GM12878 (cell line): ENCODE results near the gene CCN5. TPM values are rescaled to one million over a fixed set of nuclear protein-coding genes. Genes with fewer than 3 reads are reported as not detected.

ENCODE experiments used
- ATAC-seq: fragments of 200-7000 bp; cut with Tn5 transposase; 3 replicates; pipeline ENCODE4 v1.9.1; 2020; ENCODE audit warnings: mild to moderate bottlenecking, moderate library complexity
- Bru-seq: library from RNA; stranded (reverse); fragments of 400-500 nt; gene quantifications from one replicate; lab custom pipeline; 2021; lab: Mats Ljungman, UMichigan
- BruChase-seq, 2 experiments: library from RNA; stranded (reverse); fragments of 400-500 nt; gene quantifications; one replicate each; lab custom pipeline; 2021; lab: Mats Ljungman, UMichigan
- BruUV-seq: library from RNA; stranded (reverse); fragments of 400-500 nt; replicated peaks from 2 replicates; lab custom pipeline; 2021; lab: Mats Ljungman, UMichigan
- CTCF ChIA-PET: fragments of 300-600 bp; sonication (Branson Sonifier 250); formaldehyde crosslinking; extraction: SDS; loops from one replicate; lab custom pipeline; 2021; ENCODE audit warnings: inconsistent platforms; lab: Yijun Ruan, JAX
- POLR2A ChIA-PET: fragments of 350-600 bp; formaldehyde crosslinking; extraction: SDS; loops from one replicate; lab custom pipeline; 2021; ENCODE audit warnings: inconsistent platforms; lab: Charles Lee
- RAD21 ChIA-PET: fragments of 300-600 bp; sonication (Branson Sonifier 250); formaldehyde crosslinking; loops from one replicate; lab custom pipeline; 2023; ENCODE audit warnings: antibody characterized with exemption; ENCODE audit not compliant: unreplicated experiment; lab: Charles Lee
- SMC1A ChIA-PET: fragments of 300-600 bp; sonication (Branson Sonifier 250); formaldehyde crosslinking; loops from one replicate; lab custom pipeline; 2023; ENCODE audit not compliant: unreplicated experiment, uncharacterized antibody; lab: Charles Lee
- DNase-seq: peaks from one replicate; pipeline ENCODE4 v3.0.0-alpha.2; 2011; ENCODE audit warnings: low read depth, low spot score
- FAIRE-seq: peaks from 3 replicates; lab custom pipeline; 2011; peaks lifted over from hg19 to GRCh38; lab: Jason Lieb, UNC
- H2AFZ ChIP-seq: 2 replicates; pipeline ENCODE4 v1.6.0; 2011; ENCODE audit warnings: low read depth, low read length, control low read depth; ENCODE audit not compliant: control insufficient read depth
- H3K27ac ChIP-seq: 2 replicates; pipeline ENCODE4 v1.5.1; 2011; ENCODE audit warnings: control low read depth; ENCODE audit not compliant: control insufficient read depth, insufficient read depth
- H3K27me3 ChIP-seq, 2 experiments: replicated peaks in 1 of 2; 2 replicates each; pipeline versions ENCODE4 v1.6.0 to v1.6.1; 2011; ENCODE audit warnings: low read length in 1 of 2; ENCODE audit not compliant: control insufficient read depth in 2 of 2, insufficient read depth in 2 of 2
- H3K36me3 ChIP-seq, 2 experiments: 2 replicates each; pipeline ENCODE4 v1.5.1; 2011; ENCODE audit warnings: low read length in 1 of 2; ENCODE audit not compliant: control insufficient read depth in 2 of 2, insufficient read depth in 2 of 2
- H3K4me1 ChIP-seq: 2 replicates; pipeline ENCODE4 v1.6.1; 2011; ENCODE audit warnings: mild to moderate bottlenecking, low read length, moderate library complexity, mixed read lengths; ENCODE audit not compliant: control insufficient read depth, insufficient read depth
- H3K4me2 ChIP-seq: 2 replicates; pipeline ENCODE4 v1.6.0; 2011; ENCODE audit warnings: control low read depth; ENCODE audit not compliant: control insufficient read depth, insufficient read depth
- H3K4me3 ChIP-seq: fragments of 200-600 bp; sonication (generic); 2 replicates; pipeline ENCODE4 v1.5.1; 2016
- H3K79me2 ChIP-seq: 2 replicates; pipeline ENCODE4 v1.6.0; 2011; ENCODE audit warnings: low read length; ENCODE audit not compliant: control insufficient read depth, insufficient read depth
- H3K9ac ChIP-seq: 2 replicates; pipeline ENCODE4 v1.8.0; 2011; ENCODE audit warnings: low read length, control low read depth, mixed read lengths; ENCODE audit not compliant: control insufficient read depth, insufficient read depth
- H3K9me3 ChIP-seq: replicated peaks from 3 replicates; pipeline ENCODE4 v1.5.1; 2011; ENCODE audit warnings: mild to moderate bottlenecking, low read length; ENCODE audit not compliant: control insufficient read depth, insufficient read depth
- H4K20me1 ChIP-seq: 2 replicates; pipeline ENCODE4 v1.6.0; 2011; ENCODE audit not compliant: control insufficient read depth, insufficient read depth
- CREM ChIP-seq: IDR thresholded peaks from 2 replicates; pipeline ENCODE4 v1.6.1; 2014; ENCODE audit warnings: antibody characterized with exemption, low read depth
- IRF3 ChIP-seq: fragments of 450-650 bp; IDR thresholded peaks from 2 replicates; pipeline ENCODE4 v1.6.1; 2014; ENCODE audit warnings: mild to moderate bottlenecking
- NR2C2 ChIP-seq: IDR thresholded peaks from 2 replicates; pipeline ENCODE4 v1.6.1; 2011; ENCODE audit warnings: borderline replicate concordance, low read depth; ENCODE audit not compliant: control insufficient read depth, insufficient read length
- PKNOX1 ChIP-seq: fragments of 450-650 bp; IDR thresholded peaks from 2 replicates; pipeline ENCODE4 v1.6.1; 2016; ENCODE audit warnings: mild to moderate bottlenecking
- ZBTB40 ChIP-seq: fragments of 450-650 bp; IDR thresholded peaks from 2 replicates; pipeline ENCODE4 v1.6.1; 2016; ENCODE audit warnings: mild to moderate bottlenecking, moderate library complexity, borderline replicate concordance
- ZSCAN29 ChIP-seq: fragments of 450-650 bp; IDR thresholded peaks from 2 replicates; pipeline ENCODE4 v1.6.1; 2017; ENCODE audit warnings: mild to moderate bottlenecking, moderate library complexity
- WGBS: methylation state at CpG from one replicate; pipeline ENCODE4 v1.1.6; 2016; ENCODE audit warnings: low lambda C conversion rate; ENCODE audit not compliant: insufficient replicate concordance, insufficient coverage; ENCODE audit errors: missing lambda C conversion rate; 5-methylcytosine and 5-hydroxymethylcytosine counted together
- in situ Hi-C: fragments of 300-500 bp; cut with MboI; formaldehyde crosslinking; loops from 9 replicates; pipeline ENCODE4 v1.14.3; 2018; ENCODE audit warnings: mixed read lengths
- intact Hi-C: fragments of 100-400 bp; cut with micrococcal nuclease; formaldehyde crosslinking; loops from one replicate; pipeline ENCODE4 v1.14.2; 2022; ENCODE audit not compliant: unreplicated experiment
- long read RNA-seq, 2 experiments: library from polyadenylated mRNA; unstranded; transcript quantifications; one replicate each; pipeline ENCODE4 v2.0.0, GENCODE V29; 2019 to 2020
- polyA minus RNA-seq, 3 experiments: library from RNA; depleted of rRNA, polyadenylated mRNA; stranded (reverse); fragments of >200 nt; gene quantifications; 2 replicates each; pipeline ENCODE4 v1.2.3, GENCODE V29; 2011
- polyA plus RNA-seq, 11 experiments: library from polyadenylated mRNA; depleted of rRNA in 4 of 11; unstranded in 6 of 11; stranded (reverse) in 5 of 11; fragments of >200 nt; fragmentation: Nextera tagmentation in 4 of 11; fragmentation: Illumina TruSeq in 1 of 11; extraction: Ambion mirVana in 4 of 11; extraction: Trizol in 1 of 11; gene quantifications; 1 replicate in 1 of 11; 2 replicates in 10 of 11; pipeline versions ENCODE4 v1.2.1 to v1.2.3, GENCODE V29; 2011 to 2016; ENCODE audit warnings: inconsistent platforms in 2 of 11, missing spikeins in 2 of 11, low read depth in 1 of 11
- total RNA-seq, 4 experiments: library from RNA; depleted of rRNA in 3 of 4; stranded (reverse); fragments of >200 nt in 3 of 4; fragmentation: Illumina TruSeq in 1 of 4; extraction: Trizol in 1 of 4; gene quantifications; 2 replicates each; pipeline versions ENCODE4 v1.2.1 to v1.2.3, GENCODE V29; 2013 to 2021

CCN5 gene
- not detected in 2 replicates for total RNA-seq (2013; cell fraction: nucleolus; rRNA removed)
- not detected in 2 replicates for total RNA-seq (2014; rRNA removed)
- total RNA-seq (2014; rRNA removed; fragmentation: Illumina TruSeq; extraction: Trizol): not detected in 2 replicates
- total RNA-seq (2021): 0.15 TPM in 1 of 2 replicates, not detected in the other
- not detected for polyA plus RNA-seq (2011; ENCODE audit: low read depth)
- polyA plus RNA-seq (2011; rRNA removed): not detected in 2 replicates
- not detected in 2 replicates for polyA plus RNA-seq (2011; cell fraction: cytosol; rRNA removed)
- polyA plus RNA-seq (2011; cell fraction: nucleus; rRNA removed): not detected in 2 replicates
- 0.06 TPM in 1 of 2 replicates, not detected in the other for polyA plus RNA-seq (2012)
- not detected in 2 replicates for polyA plus RNA-seq (2014; fragmentation: Illumina TruSeq; extraction: Trizol)
- polyA plus RNA-seq (2014; fragmentation: Nextera tagmentation; extraction: Ambion mirVana): not detected
- not detected in 2 replicates for polyA plus RNA-seq (2014; rRNA removed)
- under 1 TPM in 1 of 2 experiments, not detected in 1; 0.14 TPM for polyA plus RNA-seq (2016; fragmentation: Nextera tagmentation; extraction: Ambion mirVana)
- polyA minus RNA-seq (2011; rRNA and poly(A)+ RNA removed): not detected in 2 replicates
- 6.1 and 8.0 TPM in 2 replicates for polyA minus RNA-seq (2011; cell fraction: cytosol; rRNA and poly(A)+ RNA removed)
- polyA minus RNA-seq (2011; cell fraction: nucleus; rRNA and poly(A)+ RNA removed): 0.36 and 1.5 TPM in 2 replicates
- Bru-seq, nascent RNA: not detected
- BruChase-seq, experiment 1, labeled RNA remaining after a 6-hour chase: not detected
- not detected for BruChase-seq, experiment 2, labeled RNA remaining after a 2-hour chase
- long read RNA-seq, experiment 1: 0 reads
- long read RNA-seq, experiment 2: 0 reads

- H3K9me3 ChIP-seq: no peaks in the 10 kb centered on the region
- H3K79me2 ChIP-seq: no peaks in the 10 kb centered on the region
- H2AFZ ChIP-seq: no peak within 1 kb of the TSS
- H3K27me3 ChIP-seq: peaks cover 1 to 3% of the 10 kb centered on the region in 2 experiments; a peak in 2 of 4 replicates
- 53% methylated on average over 28 of the region's 28 CpGs for WGBS
- no peak within 1 kb of the TSS for H3K4me2 ChIP-seq
- TF ChIP-seq CREM (no peak), IRF3 (no peak), ZSCAN29 (no peak), NR2C2 (no peak), PKNOX1 (no peak), ZBTB40 (no peak)
- intact Hi-C loops: no loop called here
- no peak within 1 kb of the TSS for H3K4me3 ChIP-seq
- H4K20me1 ChIP-seq: no peaks in the 10 kb centered on the region
- ChIA-PET CTCF (no interaction called here), RAD21 (no interaction called here), SMC1A (no interaction called here), POLR2A (interaction anchor here (0.6 kb wide), 1 partner anchor 104 kb away, joined by 3 read pairs; no protein-coding TSS in a partner anchor)
- BruUV-seq: no TSS peak
- H3K9ac ChIP-seq: no peak within 1 kb of the TSS
- H3K36me3 ChIP-seq: no peaks in the 10 kb centered on the region
- FAIRE-seq (no peak), DNase-seq (no peak), ATAC-seq (no peak)
- in situ Hi-C loops: no loop called here
- H3K4me1 ChIP-seq: no peaks in the 10 kb centered on the region
- no peak within 1 kb of the TSS for H3K27ac ChIP-seq
Measured at GRCh38 chr20:44714701-44715498, at the start of gene CCN5. Gene CCN5, plus strand, starts transcription at chr20:44715369. Its CDS starts 22 bp downstream, at chr20:44715391.
